GM21576 (cell line): ENCODE results near the gene IQGAP2.
"Not testable (repeated sequence)": the region's sequence is repeated elsewhere in the genome, so short reads cannot be mapped to it uniquely, and the experiment has no call there.

Experiments used
- ATAC-seq: cut with Tn5 transposase; IDR thresholded peaks from one replicate; pipeline ENCODE4 v1.9.1; 2021; ENCODE audit warnings: mild to moderate bottlenecking, moderate library complexity; ENCODE audit not compliant: unreplicated experiment

Gene IQGAP2

GRCh38 chr5:76493190-76493837, 90.2 kb downstream of the IQGAP2 start:
- ATAC-seq, result no peak

DNA sequence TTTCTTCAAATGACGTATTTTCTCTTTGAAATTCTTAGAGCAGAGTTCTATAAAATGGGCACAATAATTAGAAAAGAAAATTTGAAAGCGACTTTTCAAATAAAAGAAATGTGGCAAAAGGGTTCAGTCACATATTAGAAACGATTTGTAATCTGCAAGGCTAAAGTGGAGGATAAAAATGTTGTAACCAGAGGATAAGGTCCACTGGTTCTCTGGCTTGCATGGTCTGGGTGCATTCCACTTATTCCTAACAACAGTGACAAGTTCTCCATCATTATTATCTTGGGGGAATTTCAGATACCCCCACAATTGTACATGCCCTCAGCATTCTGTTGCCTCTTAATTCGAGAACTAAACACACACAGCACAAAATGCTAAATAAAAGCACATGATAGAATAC, 91.1 kb downstream of the IQGAP2 start:
- ATAC-seq, result no peak

DNA sequence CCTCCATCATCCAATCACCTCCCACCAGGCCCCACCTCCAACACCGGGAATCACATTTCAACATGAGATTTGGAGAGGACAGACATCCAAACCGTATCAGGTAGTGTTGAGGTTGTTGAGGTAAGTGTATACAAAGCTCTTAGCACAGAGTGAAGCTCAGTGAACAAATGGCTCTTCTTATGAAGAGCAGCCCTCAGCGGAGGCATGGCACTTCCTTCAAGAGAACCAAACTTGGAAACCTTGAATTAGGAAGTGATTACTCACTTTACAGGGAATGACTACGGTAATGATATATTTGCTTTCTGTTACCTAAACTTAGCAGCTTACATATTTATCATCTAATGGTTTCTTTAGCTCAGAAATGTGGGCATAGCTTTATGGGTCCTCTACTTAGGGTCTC, 92.8 kb downstream of the IQGAP2 start:
- ATAC-seq, result no peak

- ATAC-seq, result no peak
Measured at GRCh38 chr5:76497065-76497460, 94.0 kb downstream of the IQGAP2 start.

- ATAC-seq, result no peak
Measured at GRCh38 chr5:76497986-76498717, 95.1 kb downstream of the IQGAP2 start.

DNA sequence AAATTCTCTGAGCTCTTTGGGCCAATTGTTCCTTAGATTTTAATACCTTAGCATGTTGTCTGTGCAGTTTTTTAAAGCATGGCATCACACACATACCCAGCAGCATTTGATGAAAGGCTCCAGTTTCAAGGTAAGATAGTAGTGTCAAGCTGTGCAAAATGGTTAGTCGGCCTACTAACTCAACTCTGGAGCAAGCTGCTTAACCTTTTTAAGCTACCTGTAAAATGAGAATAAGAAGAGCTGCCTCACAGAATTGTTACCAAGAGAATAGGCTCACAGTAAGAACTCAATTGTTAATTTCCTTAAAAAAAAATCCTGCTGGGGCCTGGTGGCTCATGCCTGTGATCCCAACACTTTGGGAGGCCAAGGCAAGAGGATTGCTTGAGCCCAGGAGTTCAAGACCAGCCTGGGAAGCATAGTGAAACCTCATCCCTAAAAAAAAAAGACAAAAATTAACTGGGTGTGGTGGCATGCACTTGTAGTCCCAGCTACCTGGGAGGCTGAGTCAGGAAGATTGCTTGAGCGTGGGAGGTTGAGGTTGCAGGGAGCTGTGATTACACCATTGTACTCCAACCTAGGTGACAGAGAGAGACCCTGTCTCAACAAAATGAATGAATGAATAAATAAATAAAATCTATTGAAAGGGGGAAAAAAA, 96.5 kb downstream of the IQGAP2 start:
- ATAC-seq, result no peak

- ATAC-seq, result no peak
Measured at GRCh38 chr5:76500633-76501393, 97.7 kb downstream of the IQGAP2 start.

DNA sequence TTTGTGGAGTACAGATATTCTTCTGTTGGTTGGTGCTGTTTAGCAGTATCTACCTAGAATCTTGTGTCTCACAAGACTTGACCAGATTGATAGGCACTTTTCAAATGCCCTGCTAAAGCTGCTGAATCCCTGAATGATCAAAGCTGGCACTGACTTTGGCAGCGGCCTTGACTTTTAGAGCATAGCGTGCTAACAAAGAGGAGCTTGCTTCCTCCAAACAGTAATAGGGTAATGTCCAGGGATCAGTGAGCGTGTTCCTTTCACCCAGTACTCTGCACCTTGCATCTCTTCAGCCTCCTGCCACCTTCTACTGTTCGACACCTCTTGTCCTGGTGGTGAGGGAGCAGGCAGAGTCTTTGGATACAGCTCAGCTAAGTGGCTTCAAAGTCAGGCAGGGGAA, 100.8 kb downstream of the IQGAP2 start:
- no peak for ATAC-seq

DNA sequence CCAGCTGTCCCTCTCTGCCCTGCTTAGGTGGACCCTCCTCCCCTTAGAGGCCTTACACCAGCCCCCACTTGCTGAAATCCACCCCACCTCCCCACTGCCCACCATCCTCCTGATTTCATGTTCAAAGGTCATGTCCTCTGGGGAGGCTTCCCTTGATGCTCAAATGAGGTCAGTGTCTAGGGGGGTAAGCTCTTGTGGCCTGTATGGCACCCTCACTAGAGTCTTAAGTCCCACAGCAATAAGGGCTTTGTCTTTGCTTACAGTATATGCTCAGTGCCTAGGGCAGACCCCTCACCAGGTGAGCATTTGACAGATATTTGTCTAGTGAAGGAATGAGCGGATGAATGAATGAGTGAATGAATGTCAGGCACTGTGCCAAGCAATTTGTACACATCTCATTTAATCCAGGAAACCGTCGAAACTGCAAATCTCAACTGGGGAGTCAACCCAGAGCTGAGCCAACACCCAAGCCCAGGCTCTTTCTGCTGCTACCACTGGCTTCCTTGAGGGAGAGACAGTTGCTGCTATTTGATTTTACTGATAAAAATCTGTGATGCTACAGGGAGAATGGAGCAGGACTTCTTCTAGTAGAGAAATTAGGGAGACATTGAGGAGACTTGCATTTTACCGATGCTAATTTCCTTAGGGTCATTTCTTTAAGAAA, 101.9 kb downstream of the IQGAP2 start:
- no peak for ATAC-seq

DNA sequence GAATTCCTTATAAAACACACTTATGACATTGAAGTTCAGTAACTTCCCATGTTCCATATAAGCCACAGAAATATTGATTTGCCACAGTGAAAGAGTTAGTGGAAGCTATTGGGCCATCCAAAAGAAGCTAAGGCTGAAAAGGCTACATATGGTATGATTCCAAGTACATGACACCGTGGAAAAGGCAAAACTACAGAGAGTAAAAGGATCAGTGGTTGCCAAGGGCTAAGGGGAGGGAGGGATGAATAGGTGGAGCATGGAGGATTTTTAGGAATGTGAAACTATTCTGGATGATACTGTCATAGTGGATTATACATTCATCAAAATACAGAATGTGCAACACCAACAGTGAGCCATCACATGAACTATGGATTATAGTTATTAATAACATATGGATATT, 110.4 kb downstream of the IQGAP2 start:
- ATAC-seq, result no peak

DNA sequence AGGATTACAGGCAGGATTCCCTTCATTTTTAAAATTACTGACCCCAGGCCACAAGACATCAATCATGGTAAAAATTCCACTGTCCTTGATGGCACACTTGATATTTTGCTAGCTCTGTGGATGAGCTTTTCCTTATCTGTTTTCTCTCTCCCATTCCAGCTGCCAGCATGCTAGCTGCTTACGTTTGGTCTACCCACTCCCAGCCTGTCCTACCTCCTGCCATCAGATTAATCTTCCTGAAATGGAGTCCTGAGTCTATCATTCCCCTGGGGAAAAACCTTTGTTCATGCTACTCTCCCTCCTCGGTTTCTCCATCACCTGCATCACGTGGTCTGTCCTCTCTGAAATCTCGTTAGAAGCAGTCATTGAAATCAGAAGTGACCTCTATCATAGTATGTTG, 111.2 kb downstream of the IQGAP2 start:
- no peak for ATAC-seq

GRCh38 chr5:76514713-76515112, 111.6 kb downstream of the IQGAP2 start:
- no peak for ATAC-seq

DNA sequence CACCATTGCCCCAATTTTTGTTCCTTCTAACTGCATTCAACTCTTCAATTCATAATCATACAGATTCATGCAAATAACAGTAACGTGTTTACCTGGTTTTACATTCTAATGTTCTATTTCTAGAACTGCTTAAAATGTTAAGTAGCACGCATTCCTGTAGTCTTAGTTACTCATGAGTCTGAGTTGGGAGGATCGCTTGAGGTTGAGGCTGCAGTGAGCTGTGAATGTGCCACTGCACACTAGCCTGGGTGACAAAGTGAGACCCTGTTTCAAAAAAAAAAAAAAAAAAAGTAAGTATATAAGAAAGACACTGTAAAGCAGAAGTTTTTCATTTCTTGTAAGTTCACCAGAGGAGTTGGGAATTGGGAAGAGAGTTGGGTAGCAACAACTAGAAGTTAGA, 114.2 kb downstream of the IQGAP2 start:
- ATAC-seq, result no peak

DNA sequence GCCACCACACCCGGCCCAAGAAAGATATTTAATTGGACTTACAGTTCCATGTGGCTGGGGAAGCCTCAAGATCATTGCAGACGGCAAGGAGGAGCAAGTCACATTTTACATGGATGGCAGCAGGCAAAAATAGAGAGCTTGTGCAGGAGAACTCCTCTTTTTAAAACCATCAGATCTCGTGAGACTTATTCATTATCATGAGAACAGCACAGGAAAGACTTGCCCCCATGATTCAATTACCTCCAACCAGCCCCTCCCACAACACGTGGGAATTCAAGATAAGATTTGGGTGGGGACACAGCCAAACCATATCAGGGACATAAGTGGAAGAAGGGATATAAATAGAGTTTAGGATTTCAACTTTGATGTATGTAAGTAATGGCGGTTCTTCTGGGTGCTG, 115.2 kb downstream of the IQGAP2 start:
- not testable (repeated sequence) for ATAC-seq

GRCh38 chr5:76521240-76521758, 118.2 kb downstream of the IQGAP2 start:
- peak; percentile 68 for ATAC-seq

DNA sequence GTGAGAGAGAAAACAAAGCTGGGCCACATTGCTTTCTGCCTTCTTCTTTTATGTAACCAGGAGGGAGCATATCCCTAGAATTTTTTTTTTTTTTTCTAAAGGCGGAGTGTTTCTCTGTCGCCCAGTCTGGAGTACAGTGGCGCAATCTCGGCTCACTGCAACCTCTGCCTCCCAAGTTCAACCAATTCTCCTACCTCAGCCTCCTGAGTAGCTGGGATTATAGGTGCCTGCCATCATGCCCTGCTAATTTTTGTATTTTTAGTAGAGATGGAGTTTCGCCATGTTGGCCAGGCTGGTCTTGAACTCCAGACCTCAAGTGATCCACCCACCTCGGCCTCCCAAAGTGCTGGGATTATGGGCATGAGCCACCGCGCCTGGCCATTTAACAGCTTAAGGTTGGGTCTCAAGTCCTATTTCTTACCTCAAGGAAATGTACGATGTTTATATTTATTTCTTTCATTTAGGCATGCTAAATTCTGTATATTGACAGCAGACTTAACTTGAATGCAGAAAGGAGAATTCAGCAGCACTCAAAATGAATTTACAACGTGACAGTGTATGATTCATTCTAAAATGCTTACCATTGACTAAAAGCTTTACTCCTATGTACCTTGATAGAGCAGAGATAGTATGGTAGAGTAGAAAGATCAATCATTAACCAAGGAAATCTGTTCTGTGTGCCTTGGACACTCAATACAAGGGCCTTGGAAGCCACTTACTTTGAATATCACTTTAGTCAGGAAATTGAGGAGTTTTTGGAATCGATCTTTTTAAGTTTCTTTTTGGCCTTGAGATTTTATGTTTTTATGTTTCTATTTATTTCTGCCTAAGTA, 119.2 kb downstream of the IQGAP2 start:
- no peak for ATAC-seq

- ATAC-seq, result no peak
Measured at GRCh38 chr5:76524101-76524835, 121.2 kb downstream of the IQGAP2 start.

- ATAC-seq, result no peak
Measured at GRCh38 chr5:76524868-76525267, 121.8 kb downstream of the IQGAP2 start.

- no peak for ATAC-seq
Measured at GRCh38 chr5:76525956-76526355, 122.9 kb downstream of the IQGAP2 start.
